Middle frontal gyrus (tissue), 1 donor: ENCODE data around the gene ARHGAP24.
"Not testable (repeated sequence)": the region's sequence is repeated elsewhere in the genome, so short reads cannot be mapped to it uniquely, and the experiment has no call there.

Experiments used
- DNase-seq: peaks from one replicate; pipeline ENCODE4 v3.0.0-alpha.2; 2015; ENCODE audit warnings: low spot score; ENCODE audit errors: extremely low spot score

ARHGAP24 gene

GRCh38 chr4:86007042-86007441 is 532.1 kb downstream of the ARHGAP24 start:
- peak; percentile 17 for DNase-seq

- no peak for DNase-seq
Measured at GRCh38 chr4:86011117-86011516, 536.2 kb downstream of the ARHGAP24 start.

- no peak for DNase-seq
Measured at GRCh38 chr4:86013621-86014020, 538.7 kb downstream of the ARHGAP24 start.

GRCh38 chr4:86014599-86014998 is 539.6 kb downstream of the ARHGAP24 start:
- no peak for DNase-seq

- no peak for DNase-seq
Measured at GRCh38 chr4:86015412-86016350, 540.7 kb downstream of the ARHGAP24 start.

GRCh38 chr4:86019362-86019761 is 544.4 kb downstream of the ARHGAP24 start:
- DNase-seq = no peak

- DNase-seq = no peak
Measured at GRCh38 chr4:86019906-86020305, 545.0 kb downstream of the ARHGAP24 start.

- DNase-seq = not testable (repeated sequence)
Measured at GRCh38 chr4:86021671-86022070, 546.7 kb downstream of the ARHGAP24 start.

- DNase-seq = no peak
Measured at GRCh38 chr4:86026720-86027119, 551.8 kb downstream of the ARHGAP24 start.

- no peak for DNase-seq
Measured at GRCh38 chr4:86031927-86032326, 557.0 kb downstream of the ARHGAP24 start.

- no peak for DNase-seq
Measured at GRCh38 chr4:86032476-86033022, 557.6 kb downstream of the ARHGAP24 start.

GRCh38 chr4:86033171-86033570 is 558.2 kb downstream of the ARHGAP24 start:
- no peak for DNase-seq

- no peak for DNase-seq
Measured at GRCh38 chr4:86034616-86035015, 559.7 kb downstream of the ARHGAP24 start.

GRCh38 chr4:86035688-86036087 is 560.7 kb downstream of the ARHGAP24 start:
- no peak for DNase-seq

GRCh38 chr4:86036736-86037135 is 561.8 kb downstream of the ARHGAP24 start:
- no peak for DNase-seq

GRCh38 chr4:86038037-86038436 is 563.1 kb downstream of the ARHGAP24 start:
- DNase-seq = no peak

GRCh38 chr4:86043755-86044592 is 569.0 kb downstream of the ARHGAP24 start:
- no peak for DNase-seq

- no peak for DNase-seq
Measured at GRCh38 chr4:86044593-86044985, 569.6 kb downstream of the ARHGAP24 start.

- no peak for DNase-seq
Measured at GRCh38 chr4:86048426-86048825, 573.5 kb downstream of the ARHGAP24 start.

GRCh38 chr4:86050496-86050895 is 575.5 kb downstream of the ARHGAP24 start:
- no peak for DNase-seq
